Measurements from ENCODE around the gene C9orf153.

C9orf153 gene

DNA sequence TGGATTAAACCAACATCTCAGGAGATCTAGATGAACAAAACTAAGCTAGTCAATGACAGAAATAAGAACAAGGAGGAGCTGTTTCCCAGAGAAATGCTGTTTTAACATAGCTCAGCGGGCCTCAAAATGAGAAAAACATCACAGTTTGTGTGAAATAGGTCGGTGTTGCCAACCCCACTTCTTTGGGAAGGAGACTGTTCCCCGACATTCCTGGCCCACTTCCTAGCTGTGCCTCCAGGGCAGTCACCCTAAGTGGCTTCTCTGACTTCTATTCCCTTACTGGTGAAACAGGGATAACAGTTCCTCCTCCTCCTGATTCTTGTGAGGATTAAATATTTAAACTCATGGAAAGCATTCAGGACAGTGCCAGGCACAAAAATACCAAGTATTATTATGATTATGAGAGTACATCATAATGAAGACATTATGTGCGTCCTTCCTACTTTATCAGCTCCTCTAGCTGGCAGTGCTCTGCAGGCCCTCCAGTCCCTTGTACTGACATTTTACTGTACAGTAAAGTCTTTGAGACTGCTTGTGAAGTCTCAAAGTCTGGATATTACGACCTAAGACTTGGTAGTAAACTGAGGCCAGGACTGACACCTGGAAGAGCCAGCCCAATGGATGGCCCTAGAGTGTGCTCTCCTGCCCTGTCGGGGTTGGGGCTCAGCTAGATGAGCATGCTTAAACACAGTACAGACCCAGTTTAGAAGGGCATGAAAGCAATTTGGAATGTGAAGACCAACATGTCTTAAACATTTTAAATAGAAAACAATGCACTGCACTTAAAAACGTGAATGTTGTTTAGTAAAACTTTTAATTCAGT, 15.6 kb upstream of the C9orf153 start:
- Histone ChIP-seq H3K9me3 (ENCODE audit: low read length) (no peaks in the 10 kb centered on the region), H3K36me3 (ENCODE audit: insufficient read depth, low read length) (peaks cover 59% of the 10 kb centered on the region), H3F3A (ENCODE audit: insufficient read depth, low read length) (no peaks in the 10 kb centered on the region), H3K4me1 (ENCODE audit: insufficient read depth, low read length, severe bottlenecking) (peaks cover 11% of the 10 kb centered on the region), H3K9ac (ENCODE audit: low read length) (no peak overlapping the region), H3K79me2 (ENCODE audit: insufficient read depth, low read length) (peaks cover 40% of the 10 kb centered on the region), H4K20me1 (ENCODE audit: insufficient read depth, low read length) (no peaks in the 10 kb centered on the region), H3K4me3 (ENCODE audit: low read depth, low read length, poor library complexity, severe bottlenecking) (no peak overlapping the region), H3K27ac (ENCODE audit: low read depth, low read length, poor library complexity, severe bottlenecking) (no peak overlapping the region), H2AFZ (ENCODE audit: low read length) (no peak overlapping the region), H3K27me3 (ENCODE audit: insufficient read depth, low read length) (no peaks in the 10 kb centered on the region), H3K9me2 (ENCODE audit: low read depth, low read length) (no peaks in the 10 kb centered on the region), H3K4me2 (ENCODE audit: low read length) (no peak overlapping the region)
- no peak for TF ChIP-seq EZH2 (IDR thresholded peaks at IDR 0.05; ENCODE audit: borderline replicate concordance, low read length)
- TF ChIP-seq, protein P1, sequence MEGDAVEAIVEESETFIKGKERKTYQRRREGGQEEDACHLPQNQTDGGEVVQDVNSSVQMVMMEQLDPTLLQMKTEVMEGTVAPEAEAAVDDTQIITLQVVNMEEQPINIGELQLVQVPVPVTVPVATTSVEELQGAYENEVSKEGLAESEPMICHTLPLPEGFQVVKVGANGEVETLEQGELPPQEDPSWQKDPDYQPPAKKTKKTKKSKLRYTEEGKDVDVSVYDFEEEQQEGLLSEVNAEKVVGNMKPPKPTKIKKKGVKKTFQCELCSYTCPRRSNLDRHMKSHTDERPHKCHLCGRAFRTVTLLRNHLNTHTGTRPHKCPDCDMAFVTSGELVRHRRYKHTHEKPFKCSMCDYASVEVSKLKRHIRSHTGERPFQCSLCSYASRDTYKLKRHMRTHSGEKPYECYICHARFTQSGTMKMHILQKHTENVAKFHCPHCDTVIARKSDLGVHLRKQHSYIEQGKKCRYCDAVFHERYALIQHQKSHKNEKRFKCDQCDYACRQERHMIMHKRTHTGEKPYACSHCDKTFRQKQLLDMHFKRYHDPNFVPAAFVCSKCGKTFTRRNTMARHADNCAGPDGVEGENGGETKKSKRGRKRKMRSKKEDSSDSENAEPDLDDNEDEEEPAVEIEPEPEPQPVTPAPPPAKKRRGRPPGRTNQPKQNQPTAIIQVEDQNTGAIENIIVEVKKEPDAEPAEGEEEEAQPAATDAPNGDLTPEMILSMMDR (IDR thresholded peaks at IDR 0.05; ENCODE audit: low read length) = no peak

- peaks cover 44% of the 10 kb centered on the region for H3K36me3 ChIP-seq (ENCODE audit: insufficient read depth, low read length)
- no peaks in the 10 kb centered on the region for H3F3A ChIP-seq (ENCODE audit: insufficient read depth, low read length)
- H3K9me2 ChIP-seq (ENCODE audit: low read depth, low read length) = no peaks in the 10 kb centered on the region
- H3K79me2 ChIP-seq (ENCODE audit: insufficient read depth, low read length) = peaks cover 12% of the 10 kb centered on the region
- TF ChIP-seq, protein P1 (IDR thresholded peaks at IDR 0.05; ENCODE audit: low read length) = no peak
- no peak for TF ChIP-seq EZH2 (IDR thresholded peaks at IDR 0.05; ENCODE audit: borderline replicate concordance, low read length)
- H3K27ac ChIP-seq (ENCODE audit: low read depth, low read length, poor library complexity, severe bottlenecking) = no peak overlapping the region
- no peaks in the 10 kb centered on the region for H3K27me3 ChIP-seq (ENCODE audit: insufficient read depth, low read length)
- H3K4me2 ChIP-seq (ENCODE audit: low read length) = no peak overlapping the region
- no peaks in the 10 kb centered on the region for H3K9me3 ChIP-seq (ENCODE audit: low read length)
- peaks cover 3% of the 10 kb centered on the region for H3K4me1 ChIP-seq (ENCODE audit: insufficient read depth, low read length, severe bottlenecking)
- no peak overlapping the region for H3K4me3 ChIP-seq (ENCODE audit: low read depth, low read length, poor library complexity, severe bottlenecking)
- H3K9ac ChIP-seq (ENCODE audit: low read length) = no peak overlapping the region
- H4K20me1 ChIP-seq (ENCODE audit: insufficient read depth, low read length) = no peaks in the 10 kb centered on the region
- H2AFZ ChIP-seq (ENCODE audit: low read length) = no peak overlapping the region
Measured at GRCh38 chr9:86272221-86272620, 12.8 kb upstream of the C9orf153 start.

- Histone ChIP-seq H3K36me3 (ENCODE audit: insufficient read depth, low read length) (peaks cover 46% of the 10 kb centered on the region), H4K20me1 (ENCODE audit: insufficient read depth, low read length) (no peaks in the 10 kb centered on the region), H3K4me3 (ENCODE audit: low read depth, low read length, poor library complexity, severe bottlenecking) (no peak overlapping the region), H3K79me2 (ENCODE audit: insufficient read depth, low read length) (no peaks in the 10 kb centered on the region), H3K9me3 (ENCODE audit: low read length) (no peaks in the 10 kb centered on the region), H3F3A (ENCODE audit: insufficient read depth, low read length) (no peaks in the 10 kb centered on the region), H3K4me1 (ENCODE audit: insufficient read depth, low read length, severe bottlenecking) (no peaks in the 10 kb centered on the region), H2AFZ (ENCODE audit: low read length) (no peak overlapping the region), H3K9me2 (ENCODE audit: low read depth, low read length) (no peaks in the 10 kb centered on the region), H3K27ac (ENCODE audit: low read depth, low read length, poor library complexity, severe bottlenecking) (no peak overlapping the region), H3K27me3 (ENCODE audit: insufficient read depth, low read length) (no peaks in the 10 kb centered on the region), H3K9ac (ENCODE audit: low read length) (no peak overlapping the region), H3K4me2 (ENCODE audit: low read length) (no peak overlapping the region)
- TF ChIP-seq, protein P1 (IDR thresholded peaks at IDR 0.05; ENCODE audit: low read length) = no peak
- TF ChIP-seq EZH2 (IDR thresholded peaks at IDR 0.05; ENCODE audit: borderline replicate concordance, low read length) = no peak
Measured at GRCh38 chr9:86263876-86264275, 4.4 kb upstream of the C9orf153 start.
